K562 (cell line): Measurements from ENCODE around the gene UPK2. TPM values are rescaled to one million over a fixed set of nuclear protein-coding genes. Genes with fewer than 3 reads are reported as not detected.

Experiments used
- ATAC-seq: fragments of 200-7000 bp; cut with Tn5 transposase; 3 replicates; pipeline ENCODE4 v1.9.1; 2020; ENCODE audit warnings: moderate library complexity
- BruUV-seq: library from RNA; stranded (reverse); fragments of 400-500 nt; replicated peaks from 2 replicates; lab custom pipeline; 2021; lab: Mats Ljungman, UMichigan
- CTCF ChIA-PET: fragments of 300-600 bp; formaldehyde crosslinking; extraction: SDS; loops from one replicate; lab custom pipeline; 2021; ENCODE audit warnings: low intra/inter-chr PET ratio; lab: Yijun Ruan, JAX
- POLR2A ChIA-PET: fragments of 300-600, 350-650 bp; sonication (Branson Sonifier 250); formaldehyde crosslinking; extraction: SDS; loops from one replicate; lab custom pipeline; 2021; ENCODE audit warnings: antibody characterized with exemption, inconsistent platforms; lab: Yijun Ruan, JAX
- DNase-seq, 4 experiments: peaks; one replicate each; pipeline versions ENCODE4 v3.0.0 to v3.0.0-alpha.2; 2011 to 2018; ENCODE audit warnings: low spot score in 3 of 4, mixed read lengths in 3 of 4; ENCODE audit errors: extremely low read depth in 1 of 4
- FAIRE-seq: peaks from 2 replicates; lab custom pipeline; 2011; peaks lifted over from hg19 to GRCh38; lab: Jason Lieb, UNC
- H2AFZ ChIP-seq: 2 replicates; pipeline ENCODE4 v1.6.0; 2011; ENCODE audit warnings: low read depth, low read length, control low read depth, inconsistent platforms
- H3K27ac ChIP-seq: fragments of 200-600 bp; 3 replicates; pipeline ENCODE4 v1.8.0; 2011; ENCODE audit warnings: low read depth, mild to moderate bottlenecking, control low read depth, inconsistent platforms, low read length, moderate library complexity, mixed read lengths; ENCODE audit errors: extremely low read depth
- H3K27me3 ChIP-seq, 2 experiments: fragments of 300-600 bp in 1 of 2; 2 replicates in 1 of 2; 3 replicates in 1 of 2; pipeline versions ENCODE4 v1.6.0 to v1.8.0; 2011; ENCODE audit warnings: inconsistent platforms in 2 of 2, low read length in 2 of 2, mild to moderate bottlenecking in 1 of 2, mixed read lengths in 1 of 2, moderate library complexity in 1 of 2; ENCODE audit not compliant: control insufficient read depth in 2 of 2, insufficient read depth in 2 of 2
- H3K36me3 ChIP-seq: fragments of 300-600 bp; 3 replicates; pipeline ENCODE4 v1.8.0; 2011; ENCODE audit warnings: mild to moderate bottlenecking, low read length, inconsistent platforms; ENCODE audit not compliant: control insufficient read depth, insufficient read depth
- H3K4me1 ChIP-seq, 2 experiments: fragments of 200-600 bp in 1 of 2; replicated peaks in 1 of 2; 2 replicates in 1 of 2; 3 replicates in 1 of 2; pipeline versions ENCODE4 v1.5.1 to v1.8.0; 2011; ENCODE audit warnings: inconsistent platforms in 2 of 2, low read length in 2 of 2, mild to moderate bottlenecking in 1 of 2, mixed read lengths in 1 of 2, moderate library complexity in 1 of 2; ENCODE audit not compliant: control insufficient read depth in 2 of 2, insufficient read depth in 2 of 2
- H3K4me2 ChIP-seq: 2 replicates; pipeline ENCODE4 v1.6.1; 2011; ENCODE audit warnings: low read length, control low read depth, inconsistent platforms, mixed read lengths; ENCODE audit not compliant: insufficient read depth
- H3K4me3 ChIP-seq: fragments of 200-600 bp; sonication (generic), shearing (Covaris generic); 2 replicates; pipeline ENCODE4 v1.5.1; 2016; ENCODE audit warnings: control low read depth, inconsistent platforms
- H3K79me2 ChIP-seq: fragments of 200-600 bp; 3 replicates; pipeline ENCODE4 v1.8.0; 2011; ENCODE audit warnings: low read length, inconsistent platforms; ENCODE audit not compliant: control insufficient read depth, insufficient read depth
- H3K9ac ChIP-seq, 2 experiments: 2 replicates each; pipeline versions ENCODE4 v1.6.0 to v1.6.1; 2011; ENCODE audit warnings: low read depth in 2 of 2, low read length in 2 of 2, control low read depth in 1 of 2, inconsistent platforms in 1 of 2, mild to moderate bottlenecking in 1 of 2, mixed read lengths in 1 of 2; ENCODE audit not compliant: insufficient read depth in 1 of 2
- H3K9me1 ChIP-seq: one replicate; pipeline ENCODE4 v1.6.0; 2011; ENCODE audit warnings: inconsistent platforms, mild to moderate bottlenecking, low read length, moderate library complexity; ENCODE audit not compliant: control insufficient read depth, insufficient read depth
- H3K9me3 ChIP-seq: replicated peaks from 2 replicates; pipeline ENCODE4 v1.5.1; 2011; ENCODE audit warnings: low read depth, low read length, inconsistent platforms; ENCODE audit not compliant: control insufficient read depth, insufficient read depth
- H4K20me1 ChIP-seq: replicated peaks from 2 replicates; pipeline ENCODE4 v1.6.1; 2011; ENCODE audit warnings: low read length, inconsistent platforms, mixed read lengths; ENCODE audit not compliant: control insufficient read depth, insufficient read depth
- CREM ChIP-seq: IDR thresholded peaks from 2 replicates; pipeline ENCODE4 v1.6.1; 2014; ENCODE audit warnings: antibody characterized with exemption, low read depth
- GABPB1 ChIP-seq: sonication (generic); formaldehyde crosslinking; IDR thresholded peaks from 2 replicates; pipeline ENCODE4 v1.8.0; 2022; ENCODE audit warnings: mild to moderate bottlenecking, missing genetic modification reagents
- HCFC1 ChIP-seq: IDR thresholded peaks from 2 replicates; pipeline ENCODE4 v1.6.1; 2012; ENCODE audit warnings: low read depth, low read length, improper control_type of control experiment
- HDGF ChIP-seq: fragments of 450-650 bp; IDR thresholded peaks from 2 replicates; pipeline ENCODE4 v1.6.1; 2016
- JUN ChIP-seq, 2 experiments: sonication (generic) in 1 of 2; formaldehyde crosslinking in 1 of 2; IDR thresholded peaks; 2 replicates each; pipeline versions ENCODE4 v1.6.1 to v1.8.0; 2012 to 2022; ENCODE audit warnings: borderline replicate concordance in 2 of 2, mild to moderate bottlenecking in 2 of 2, improper control_type of control experiment in 1 of 2, low read depth in 1 of 2, low read length in 1 of 2, missing genetic modification reagents in 1 of 2
- MAZ ChIP-seq, 2 experiments: fragments of 450-650 bp in 1 of 2; sonication (generic) in 1 of 2; formaldehyde crosslinking; IDR thresholded peaks in 1 of 2; conservative IDR thresholded peaks in 1 of 2; 2 replicates each; pipeline versions ENCODE4 v1.4.0 to v1.5.0; 2020; ENCODE audit warnings: mild to moderate bottlenecking in 1 of 2, missing genetic modification reagents in 1 of 2
- PHF21A ChIP-seq: fragments of 450-650 bp; IDR thresholded peaks from 2 replicates; pipeline ENCODE4 v1.6.1; 2017; ENCODE audit warnings: low read depth, borderline replicate concordance
- POU5F1 ChIP-seq: fragments of 150-350 bp; IDR thresholded peaks from 2 replicates; pipeline ENCODE4 v1.6.1; 2014; ENCODE audit warnings: borderline replicate concordance, low read length, low read depth, mild to moderate bottlenecking; ENCODE audit not compliant: partially characterized antibody
- RCOR1 ChIP-seq, 2 experiments: IDR thresholded peaks; 2 replicates each; pipeline ENCODE4 v1.6.1; 2012; ENCODE audit warnings: low read depth in 2 of 2, low read length in 2 of 2, borderline replicate concordance in 1 of 2, improper control_type of control experiment in 1 of 2
- RNF2 ChIP-seq: sonication (generic); IDR thresholded peaks from 2 replicates; pipeline ENCODE4 v1.6.1; 2016
- STAG1 ChIP-seq: sonication (generic); formaldehyde crosslinking; IDR thresholded peaks from 2 replicates; pipeline ENCODE4 v1.5.0; 2020; ENCODE audit warnings: missing genetic modification reagents, borderline replicate concordance
- YY1 ChIP-seq, 3 experiments: IDR thresholded peaks; 2 replicates each; pipeline ENCODE4 v1.6.1; 2011; ENCODE audit warnings: low read length in 2 of 3, mild to moderate bottlenecking in 2 of 3, moderate library complexity in 2 of 3, borderline replicate concordance in 1 of 3, control low read depth in 1 of 3, low read depth in 1 of 3; ENCODE audit not compliant: insufficient read depth in 3 of 3, insufficient replicate concordance in 2 of 3, control insufficient read depth in 1 of 3, insufficient read length in 1 of 3; ENCODE audit errors: extremely low read depth in 1 of 3
- ZBTB2 ChIP-seq: fragments of 450-650 bp; IDR thresholded peaks from 2 replicates; pipeline ENCODE4 v1.6.1; 2016; ENCODE audit warnings: antibody characterized with exemption
- ZEB2 ChIP-seq: fragments of 450-650 bp; IDR thresholded peaks from 2 replicates; pipeline ENCODE4 v1.6.1; 2016
- ZNF24 ChIP-seq: fragments of 450-650 bp; IDR thresholded peaks from 2 replicates; pipeline ENCODE4 v1.6.1; 2016
- ZNF79 ChIP-seq: fragments of 250-450 bp; sonication (Bioruptor Pico); IDR thresholded peaks from 2 replicates; pipeline ENCODE4 v1.4.0; 2020; ENCODE audit warnings: low read depth, mild to moderate bottlenecking, moderate library complexity
- WGBS: fragments of 100-300 bp; shearing (Covaris generic); methylation state at CpG from one replicate; pipeline ENCODE4 v1.1.6; 2016; ENCODE audit warnings: low coverage, mixed read lengths; ENCODE audit not compliant: insufficient coverage; ENCODE audit errors: missing lambda C conversion rate; 5-methylcytosine and 5-hydroxymethylcytosine counted together
- in situ Hi-C: fragments of 300-500 bp; cut with MboI; formaldehyde crosslinking; loops from 4 replicates; pipeline ENCODE4 v1.15.0; 2018; ENCODE audit warnings: inconsistent platforms, mixed read lengths
- intact Hi-C: fragments of 100-400 bp; cut with micrococcal nuclease; formaldehyde crosslinking; loops from 2 replicates; pipeline ENCODE4 v1.14.2; 2022
- polyA plus RNA-seq, 8 experiments: library from polyadenylated mRNA; depleted of rRNA in 4 of 8; stranded (reverse) in 5 of 8; unstranded in 3 of 8; fragments of >200 nt; fragmentation: Nextera tagmentation in 2 of 8; fragmentation: Illumina TruSeq in 1 of 8; extraction: Ambion mirVana in 2 of 8; extraction: Trizol in 1 of 8; gene quantifications; 2 replicates each; pipeline versions ENCODE4 v1.2.1 to v1.2.3, GENCODE V29; 2011 to 2014; ENCODE audit warnings: inconsistent platforms in 1 of 8, missing spikeins in 1 of 8
- total RNA-seq, 7 experiments: library from RNA; depleted of rRNA in 6 of 7; stranded (reverse); fragments of >200 nt in 6 of 7; fragmentation: Illumina TruSeq in 2 of 7; extraction: Trizol in 2 of 7; gene quantifications; 2 replicates each; pipeline versions ENCODE4 v1.2.1 to v1.2.3, GENCODE V29; 2011 to 2021; ENCODE audit warnings: low replicate concordance in 1 of 7
- TF ChIP-seq, protein P1 (sequence below), 2 experiments: fragments of 250-450 bp in 1 of 2; fragments of 450-650 bp in 1 of 2; sonication (Bioruptor Pico) in 1 of 2; IDR thresholded peaks; 2 replicates each; pipeline versions ENCODE4 v1.6.1 to v1.8.0; 2016 to 2021; ENCODE audit warnings: mild to moderate bottlenecking in 2 of 2, moderate library complexity in 2 of 2, missing compliant biosample characterization in 1 of 2, missing genetic modification characterization in 1 of 2

The UPK2 gene
- total and polyA plus RNA-seq, 9 of the 15 experiments (the other 6 are each of a cell fraction or from before 2014, with no cell fraction given), result not detected

DNA sequence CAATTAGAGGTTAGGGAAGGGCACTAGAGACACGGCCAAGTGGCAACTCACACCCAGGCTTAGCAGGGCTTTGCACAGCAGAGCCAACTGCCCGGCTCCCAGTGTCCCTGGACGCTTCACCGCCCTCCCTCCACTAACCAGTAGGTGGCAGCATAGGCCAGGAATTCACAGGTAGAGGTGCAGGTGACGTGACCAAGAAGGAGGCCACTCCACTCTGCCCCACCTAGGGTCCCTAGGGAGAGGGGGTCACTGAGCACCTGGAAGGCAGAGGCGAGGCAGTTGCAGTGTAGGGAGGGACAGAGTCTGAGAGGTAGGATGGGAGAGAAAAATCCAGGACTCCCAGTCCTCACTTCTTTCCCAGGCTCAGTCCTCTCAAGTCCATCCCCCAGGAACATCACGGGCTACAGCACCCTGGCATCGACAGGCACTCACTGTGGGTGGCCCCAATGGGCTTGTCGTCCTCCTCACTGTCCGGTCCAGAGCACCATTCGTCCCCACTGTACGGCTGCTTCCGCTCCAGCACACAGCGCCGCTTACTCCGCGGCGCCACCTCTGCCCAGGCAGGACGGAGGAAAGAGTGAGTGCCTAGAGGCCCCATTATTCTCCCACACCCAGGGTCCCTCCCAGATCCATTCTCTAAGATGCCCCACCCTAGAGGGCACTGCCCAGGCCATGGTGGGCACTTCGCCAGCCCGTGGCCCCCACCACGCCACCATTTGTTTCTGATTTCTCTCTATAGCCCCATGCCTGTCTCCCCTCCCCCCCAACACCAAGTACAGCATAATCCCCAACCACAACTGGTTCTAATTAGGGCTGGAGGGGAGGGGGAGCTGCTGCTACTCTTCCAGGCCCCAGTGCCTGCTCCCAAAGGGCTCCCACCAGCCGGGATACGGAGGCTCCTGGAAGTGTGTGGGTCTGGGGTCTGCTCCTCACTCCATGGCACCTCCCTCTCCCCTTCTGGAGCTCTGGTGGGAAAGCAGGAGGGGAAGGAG lies 48.8 kb upstream of the UPK2 start:
- CTCF ChIA-PET, result interaction anchor here (0.7 to 2.7 kb wide), 7 partner anchors 19 to 432 kb away, joined by 3 to 25 read pairs (median 6); partner anchors contain the start of genes BCL9L and UPK2
- Histone ChIP-seq H3K4me2 (no peak overlapping the region), H3K4me1 (peaks cover 24 to 50% of the 10 kb centered on the region in 2 experiments), H3K9ac (no peak overlapping the region), H3K27me3 (no peaks in the 10 kb centered on the region), H3K79me2 (peaks cover 23% of the 10 kb centered on the region), H2AFZ (no peak overlapping the region), H4K20me1 (no peaks in the 10 kb centered on the region), H3K9me3 (no peaks in the 10 kb centered on the region; the same call in none of the 2 replicates), H3K27ac (no peak overlapping the region), H3K36me3 (peaks cover 39% of the 10 kb centered on the region; the same call in 2 of the 3 replicates), H3K4me3 (no peak overlapping the region), H3K9me1 (no peaks in the 10 kb centered on the region)
- ATAC-seq (peak; percentile 79), FAIRE-seq (peak; percentile 93), DNase-seq (peak; percentile 80 to 88 (median 80))
- POLR2A ChIA-PET, result no interaction called here
- WGBS, result 64% methylated on average over 22 of the region's 24 CpGs
- intact Hi-C loops, result loop anchor here (1.0 kb wide), 2 partner anchors 21 to 49 kb away; partner anchors contain the start of gene UPK2
- BruUV-seq, result no TSS peak
- in situ Hi-C loops, result no loop called here
- TF ChIP-seq YY1 (IDR thresholded peaks at IDR 0.05; ENCODE audit: borderline replicate concordance in 1 of 3, control insufficient read depth in 1 of 3, extremely low read depth in 1 of 3, insufficient read depth in 3 of 3, insufficient read length in 1 of 3, insufficient replicate concordance in 2 of 3, low read depth in 1 of 3, low read length in 2 of 3) (peak in 1 of 3 experiments; percentile 24), MAZ (CRISPR knock-in tag; conservative IDR thresholded peaks at IDR 0.05 in 1 of 2, IDR thresholded peaks at IDR 0.05 in 1 of 2) (peak; percentile 52 to 75; a peak in 3 of 4 replicates), JUN (IDR thresholded peaks at IDR 0.05; ENCODE audit: borderline replicate concordance, low read depth, low read length) (peak; percentile 23; the same call in 1 of the 2 replicates), JUN (CRISPR knock-in tag; IDR thresholded peaks at IDR 0.05; ENCODE audit: borderline replicate concordance) (no peak), RNF2 (no peak), ZNF79 (no peak), ZEB2 (peak; percentile 74; the same call in 1 of the 2 replicates), ZNF24 (no peak), RCOR1 (IDR thresholded peaks at IDR 0.05; ENCODE audit: borderline replicate concordance in 1 of 2, low read depth in 2 of 2, low read length in 2 of 2) (0 out of 4 replicates have a peak, but pooled peaks of 1 of the 2 experiments have one; percentile 19), ZBTB2 (peak; percentile 43; the same call in 1 of the 2 replicates), HCFC1 (0 out of 2 replicates have a peak, but pooled peaks have one; percentile 13), PHF21A (no peak), STAG1 (CRISPR knock-in tag) (peak; percentile 91), CREM (peak; percentile 93), POU5F1 (no peak), GABPB1 (CRISPR knock-in tag) (0 out of 2 replicates have a peak, but pooled peaks have one; percentile 30), HDGF (no peak)
- TF ChIP-seq, protein P1, sequence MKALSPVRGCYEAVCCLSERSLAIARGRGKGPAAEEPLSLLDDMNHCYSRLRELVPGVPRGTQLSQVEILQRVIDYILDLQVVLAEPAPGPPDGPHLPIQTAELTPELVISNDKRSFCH (CRISPR knock-in tag; IDR thresholded peaks at IDR 0.05), result no peak
- TF ChIP-seq, protein P1 (tag; IDR thresholded peaks at IDR 0.05), result 0 out of 2 replicates have a peak, but pooled peaks have one; percentile 19
